ENCODE data around the gene FBXO11. TPM values are rescaled to one million over a fixed set of nuclear protein-coding genes. Genes with fewer than 3 reads are reported as not detected.
"Not testable (repeated sequence)": the region's sequence is repeated elsewhere in the genome, so short reads cannot be mapped to it uniquely, and the experiment has no call there.

The FBXO11 gene
- total and polyA plus RNA-seq, 2 donors (not counting 1 experiment from before 2014, with no cell fraction given): 37.7 to 81.6 TPM

DNA sequence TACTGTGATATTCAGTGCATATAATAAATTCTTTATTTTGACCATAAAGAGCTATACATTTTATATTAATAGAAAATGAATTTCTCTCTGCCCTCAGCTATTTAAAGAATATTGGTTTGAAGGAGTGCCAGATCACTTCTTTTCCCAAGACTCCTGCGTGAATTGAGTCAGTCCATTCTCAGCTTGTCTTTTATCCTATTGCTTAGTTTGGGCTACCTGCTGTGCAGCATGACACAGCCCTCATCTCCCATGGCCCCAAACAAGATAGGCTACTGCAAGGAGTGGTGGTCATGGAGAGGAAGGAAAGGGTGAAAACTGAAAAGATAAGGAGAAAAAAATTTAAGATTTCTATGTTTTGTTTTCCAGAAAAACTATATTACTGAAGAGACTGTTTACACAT lies 10.1 kb upstream of the FBXO11 start:
- no peaks in the 10 kb centered on the region for H3K9me3 ChIP-seq (ENCODE audit: control insufficient read depth, insufficient read depth, low read depth, low read length)
- H3K9ac ChIP-seq (ENCODE audit: insufficient read depth, low read length): no peak overlapping the region
- H3K4me1 ChIP-seq (ENCODE audit: control insufficient read depth, extremely low read depth, insufficient read depth, low read length): no peaks in the 10 kb centered on the region
- no peaks in the 10 kb centered on the region for H3K36me3 ChIP-seq (ENCODE audit: control insufficient read depth, insufficient read depth, low read length)
- H2AFZ ChIP-seq (ENCODE audit: low read length): no peak overlapping the region
- DNase-seq (ENCODE audit: low read depth in 2 of 2): no peak
- no peaks in the 10 kb centered on the region for H3K79me2 ChIP-seq (ENCODE audit: control insufficient read depth, insufficient read depth, low read length)
- H3K27ac ChIP-seq (ENCODE audit: insufficient read depth, low read length): no peak overlapping the region
- no peak overlapping the region for H3K4me2 ChIP-seq (ENCODE audit: extremely low read depth, insufficient read depth, low read length)
- TF ChIP-seq, protein P1, sequence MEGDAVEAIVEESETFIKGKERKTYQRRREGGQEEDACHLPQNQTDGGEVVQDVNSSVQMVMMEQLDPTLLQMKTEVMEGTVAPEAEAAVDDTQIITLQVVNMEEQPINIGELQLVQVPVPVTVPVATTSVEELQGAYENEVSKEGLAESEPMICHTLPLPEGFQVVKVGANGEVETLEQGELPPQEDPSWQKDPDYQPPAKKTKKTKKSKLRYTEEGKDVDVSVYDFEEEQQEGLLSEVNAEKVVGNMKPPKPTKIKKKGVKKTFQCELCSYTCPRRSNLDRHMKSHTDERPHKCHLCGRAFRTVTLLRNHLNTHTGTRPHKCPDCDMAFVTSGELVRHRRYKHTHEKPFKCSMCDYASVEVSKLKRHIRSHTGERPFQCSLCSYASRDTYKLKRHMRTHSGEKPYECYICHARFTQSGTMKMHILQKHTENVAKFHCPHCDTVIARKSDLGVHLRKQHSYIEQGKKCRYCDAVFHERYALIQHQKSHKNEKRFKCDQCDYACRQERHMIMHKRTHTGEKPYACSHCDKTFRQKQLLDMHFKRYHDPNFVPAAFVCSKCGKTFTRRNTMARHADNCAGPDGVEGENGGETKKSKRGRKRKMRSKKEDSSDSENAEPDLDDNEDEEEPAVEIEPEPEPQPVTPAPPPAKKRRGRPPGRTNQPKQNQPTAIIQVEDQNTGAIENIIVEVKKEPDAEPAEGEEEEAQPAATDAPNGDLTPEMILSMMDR (conservative IDR thresholded peaks at IDR 0.05 in 1 of 2, IDR thresholded peaks at IDR 0.05 in 1 of 2; ENCODE audit: low read depth in 1 of 2, low read length in 2 of 2): no peak
- no peak for TF ChIP-seq EZH2 (IDR thresholded peaks at IDR 0.05; ENCODE audit: low read length, missing control alignments)
- H3K27me3 ChIP-seq (ENCODE audit: control insufficient read depth, insufficient read depth, low read length): no peaks in the 10 kb centered on the region
- H4K20me1 ChIP-seq (ENCODE audit: control insufficient read depth, extremely low read depth, insufficient read depth, low read length): no peaks in the 10 kb centered on the region
- no peak overlapping the region for H3K4me3 ChIP-seq (replicated peaks in 1 of 4; ENCODE audit: control extremely low read depth in 1 of 4, insufficient read depth in 1 of 4, low read depth in 3 of 4, low read length in 4 of 4)

DNA sequence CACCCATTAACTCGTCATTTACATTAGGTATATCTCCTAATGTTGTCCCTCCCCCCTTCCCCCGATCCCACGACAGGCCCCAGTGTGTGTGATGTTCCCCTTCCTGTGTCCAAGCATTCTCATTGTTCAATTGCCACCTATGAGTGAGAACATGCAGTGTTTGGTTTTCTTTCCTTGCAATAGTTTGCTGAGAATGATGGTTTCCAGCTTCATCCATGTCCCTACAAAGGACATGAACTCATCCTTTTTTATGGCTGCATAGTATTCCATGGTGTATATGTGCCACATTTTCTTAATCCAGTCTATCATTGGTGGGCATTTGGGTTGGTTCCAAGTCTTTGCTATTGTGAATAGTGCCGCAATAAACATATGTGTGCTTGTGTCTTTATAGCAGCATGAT lies 4.4 kb upstream of the FBXO11 start:
- H2AFZ ChIP-seq (ENCODE audit: low read length); H3K36me3 ChIP-seq (ENCODE audit: control insufficient read depth, insufficient read depth, low read length); H3K9me3 ChIP-seq (ENCODE audit: control insufficient read depth, insufficient read depth, low read depth, low read length); H3K79me2 ChIP-seq (ENCODE audit: control insufficient read depth, insufficient read depth, low read length); DNase-seq (ENCODE audit: low read depth in 2 of 2); H3K27ac ChIP-seq (ENCODE audit: insufficient read depth, low read length); H3K27me3 ChIP-seq (ENCODE audit: control insufficient read depth, insufficient read depth, low read length); H4K20me1 ChIP-seq (ENCODE audit: control insufficient read depth, extremely low read depth, insufficient read depth, low read length); H3K9ac ChIP-seq (ENCODE audit: insufficient read depth, low read length); H3K4me3 ChIP-seq (replicated peaks in 1 of 4; ENCODE audit: control extremely low read depth in 1 of 4, insufficient read depth in 1 of 4, low read depth in 3 of 4, low read length in 4 of 4); H3K4me2 ChIP-seq (ENCODE audit: extremely low read depth, insufficient read depth, low read length); H3K4me1 ChIP-seq (ENCODE audit: control insufficient read depth, extremely low read depth, insufficient read depth, low read length): not testable (repeated sequence)

DNA sequence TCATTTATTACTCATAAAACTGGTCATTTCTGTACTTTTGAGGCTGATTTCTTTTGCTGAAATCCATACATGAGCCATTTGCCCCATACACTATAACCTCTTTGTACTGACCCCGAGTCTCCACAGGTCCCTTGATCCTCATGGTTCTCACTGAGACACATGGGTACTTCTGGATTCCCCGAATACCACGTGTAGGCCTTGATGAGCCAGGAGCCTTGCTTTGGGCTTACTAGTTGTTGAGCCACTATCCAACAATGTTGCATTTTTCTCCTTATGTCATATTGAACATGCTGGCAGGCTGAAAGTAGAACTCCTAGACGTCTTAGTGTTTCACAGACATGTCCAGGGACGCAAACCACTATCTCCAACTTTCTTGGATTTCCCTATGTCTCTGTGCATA lies 2.4 kb upstream of the FBXO11 start:
- Histone ChIP-seq H3K9me3 (ENCODE audit: control insufficient read depth, insufficient read depth, low read depth, low read length) (no peaks in the 10 kb centered on the region), H3K36me3 (ENCODE audit: control insufficient read depth, insufficient read depth, low read length) (no peaks in the 10 kb centered on the region), H3K27me3 (ENCODE audit: control insufficient read depth, insufficient read depth, low read length) (no peaks in the 10 kb centered on the region), H3K79me2 (ENCODE audit: control insufficient read depth, insufficient read depth, low read length) (peaks cover 17% of the 10 kb centered on the region), H4K20me1 (ENCODE audit: control insufficient read depth, extremely low read depth, insufficient read depth, low read length) (no peaks in the 10 kb centered on the region), H3K27ac (ENCODE audit: insufficient read depth, low read length) (no peak overlapping the region), H2AFZ (ENCODE audit: low read length) (no peak overlapping the region), H3K4me3 (replicated peaks in 1 of 4; ENCODE audit: control extremely low read depth in 1 of 4, insufficient read depth in 1 of 4, low read depth in 3 of 4, low read length in 4 of 4) (no peak overlapping the region), H3K9ac (ENCODE audit: insufficient read depth, low read length) (no peak overlapping the region), H3K4me1 (ENCODE audit: control insufficient read depth, extremely low read depth, insufficient read depth, low read length) (peaks cover 3% of the 10 kb centered on the region), H3K4me2 (ENCODE audit: extremely low read depth, insufficient read depth, low read length) (no peak overlapping the region)
- no peak for DNase-seq (ENCODE audit: low read depth in 2 of 2)
- TF ChIP-seq, protein P1 (conservative IDR thresholded peaks at IDR 0.05 in 1 of 2, IDR thresholded peaks at IDR 0.05 in 1 of 2; ENCODE audit: low read depth in 1 of 2, low read length in 2 of 2): no peak
- TF ChIP-seq EZH2 (IDR thresholded peaks at IDR 0.05; ENCODE audit: low read length, missing control alignments): no peak

All from fibroblast of lung (primary cell).